ENCODE data around the gene IFNA21.
"Not testable (repeated sequence)": the region's sequence is repeated elsewhere in the genome, so short reads cannot be mapped to it uniquely, and the experiment has no call there.

The IFNA21 gene

DNA sequence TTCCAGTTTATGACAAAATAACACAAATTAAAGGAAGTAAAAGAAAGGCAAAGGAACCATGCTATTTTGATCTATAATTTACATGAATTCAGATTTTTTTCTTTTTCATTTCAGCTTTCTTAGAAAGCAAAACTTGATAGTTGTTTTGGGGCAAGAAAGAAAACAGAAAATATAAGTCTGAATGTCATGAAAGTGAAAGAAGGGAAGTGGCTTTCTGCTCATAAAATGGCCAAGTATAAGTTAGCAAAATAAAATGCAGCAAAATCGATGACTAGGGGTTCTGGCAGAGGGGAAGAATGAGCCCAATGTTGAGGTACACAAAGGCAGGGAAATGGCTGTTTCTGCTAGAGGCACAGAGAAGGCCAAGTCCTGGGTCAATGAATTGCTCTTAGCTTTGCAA is 21.9 kb downstream of the IFNA21 start:
- no peak for DNase-seq

DNA sequence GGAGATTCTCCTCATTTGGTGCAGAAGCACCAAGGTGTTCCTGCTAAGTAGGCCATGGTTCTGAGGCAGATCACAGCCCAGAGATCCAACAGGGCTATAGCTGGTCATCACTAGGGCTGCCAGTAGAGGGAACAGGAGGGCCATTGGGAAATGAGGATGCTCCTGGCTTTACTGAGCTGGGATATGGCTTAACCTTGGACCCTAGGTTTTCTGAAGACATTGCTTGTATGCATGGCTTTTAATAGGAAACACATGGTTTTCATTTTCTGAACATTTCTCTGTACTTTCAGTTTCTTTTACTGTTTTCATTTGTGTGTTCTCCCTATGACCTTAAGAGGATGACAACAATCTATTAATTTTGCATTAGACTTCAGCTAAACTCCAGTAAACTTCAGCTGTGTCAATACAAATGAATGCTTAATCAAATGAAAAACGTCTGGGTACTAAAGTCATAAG is 25.0 kb downstream of the IFNA21 start, which contains the start of gene IFNW1:
Gene IFNW1 (minus strand): TSS at position 406 of the 456 bp plus-strand sequence. CDS start 262 bp downstream, at position 144.
- no peak for DNase-seq

DNA sequence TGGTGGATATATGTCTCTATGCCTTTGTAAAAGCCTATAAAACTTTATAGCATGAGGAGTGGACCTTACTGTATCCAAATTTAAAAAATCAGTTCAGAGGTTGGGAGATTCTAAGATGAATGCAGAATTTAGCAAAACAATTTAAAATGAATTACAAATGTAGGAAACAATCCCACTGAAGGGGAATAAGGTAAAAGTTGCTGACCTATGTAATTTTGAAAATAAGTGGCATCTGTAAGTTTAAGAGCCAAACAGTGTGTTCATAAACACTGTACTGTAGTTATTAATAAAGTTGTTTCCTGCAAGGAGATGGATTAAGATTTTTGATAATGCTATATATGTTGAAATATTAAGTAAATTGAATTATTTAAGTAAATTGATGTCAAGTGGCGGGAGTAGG is 29.4 kb downstream of the IFNA21 start:
- no peak for DNase-seq

DNA sequence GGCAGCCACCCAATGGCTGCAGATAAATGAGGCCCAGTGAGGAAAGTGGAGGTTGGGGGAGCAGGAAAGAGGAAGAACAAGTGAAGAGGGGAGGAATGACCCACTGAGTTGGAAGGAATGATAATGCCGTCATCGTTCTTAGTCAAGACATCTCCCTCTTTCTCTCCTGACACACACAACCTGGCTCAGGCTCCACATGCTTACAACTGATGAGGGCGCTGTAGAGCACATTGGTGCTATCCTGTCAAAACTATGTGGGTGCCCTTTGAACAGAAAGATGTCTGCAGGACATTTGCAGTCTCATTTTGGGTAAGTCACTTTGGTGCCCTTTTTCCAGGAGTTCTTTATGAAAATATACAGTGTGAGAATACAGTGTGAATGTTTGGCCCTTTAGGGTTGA is 30.7 kb downstream of the IFNA21 start:
- no peak for DNase-seq

DNA sequence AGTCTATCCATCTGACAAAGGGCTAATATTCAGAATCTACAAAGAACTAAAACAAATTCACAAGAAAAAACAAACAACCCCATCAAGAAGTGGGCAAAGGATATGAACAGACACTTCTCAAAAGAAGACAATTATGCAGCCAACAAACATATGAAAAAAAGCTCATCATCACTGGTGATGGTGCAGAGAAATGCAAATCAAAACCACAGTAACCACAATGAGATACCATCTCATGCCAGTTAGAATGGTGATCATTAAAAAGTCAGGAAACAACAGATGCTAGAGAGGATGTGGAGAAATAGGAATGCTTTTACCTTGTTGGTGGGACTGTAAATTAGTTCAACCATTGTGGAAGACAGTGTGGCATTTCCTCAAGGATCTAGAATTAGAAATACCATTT is 38.3 kb downstream of the IFNA21 start:
- not testable (repeated sequence) for DNase-seq

DNA sequence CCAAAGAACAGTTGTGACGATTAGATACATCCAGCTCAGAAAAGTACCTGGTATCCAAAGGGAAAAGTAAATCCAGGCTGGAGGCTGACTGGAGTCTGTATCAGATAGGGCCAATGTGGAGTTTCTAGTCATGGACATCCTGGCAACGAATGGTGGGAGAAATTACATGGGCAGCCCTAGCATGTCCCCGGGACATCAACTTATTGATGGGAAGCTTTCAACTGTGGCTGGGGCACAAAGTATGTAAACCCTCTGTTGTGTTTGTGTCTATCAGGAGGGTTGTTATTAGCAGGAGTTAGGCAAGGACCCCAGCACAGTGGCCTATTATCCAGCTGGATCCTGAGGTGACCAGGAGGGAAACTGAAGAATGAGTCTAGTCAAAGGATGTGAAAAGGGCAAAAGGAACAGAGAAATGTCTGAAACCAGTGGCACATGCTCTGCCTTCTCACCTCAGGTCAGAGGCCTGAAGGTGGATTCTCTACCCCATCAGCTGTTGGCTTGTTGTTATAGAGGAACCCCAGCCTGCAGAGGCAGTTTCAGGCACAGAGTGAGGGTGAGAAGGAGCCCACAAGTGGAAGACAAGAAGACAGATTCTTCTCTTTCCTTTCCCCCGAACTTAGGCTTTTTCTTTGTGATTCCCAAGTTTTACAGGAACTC is 44.7 kb downstream of the IFNA21 start:
- no peak for DNase-seq

DNA sequence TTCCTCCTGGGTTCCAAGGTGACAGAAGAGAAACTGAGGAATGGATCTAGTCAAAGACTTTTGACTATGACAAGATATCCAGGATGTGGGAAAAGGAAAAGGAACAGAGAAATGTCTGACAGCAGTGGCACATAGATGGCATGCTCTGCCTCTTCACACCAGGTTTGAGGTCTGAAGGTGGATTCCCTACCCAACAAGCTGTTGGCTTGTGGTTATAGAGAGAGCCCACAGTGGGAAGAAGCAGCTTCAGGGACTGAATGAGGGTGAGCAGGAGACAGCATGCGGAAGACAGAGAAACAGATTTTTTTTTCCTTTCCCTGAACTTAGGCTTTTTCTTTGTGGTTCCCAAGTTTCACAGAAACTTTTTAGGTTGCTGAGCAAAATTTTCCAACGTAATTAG is 45.4 kb downstream of the IFNA21 start:
- no peak for DNase-seq

DNA sequence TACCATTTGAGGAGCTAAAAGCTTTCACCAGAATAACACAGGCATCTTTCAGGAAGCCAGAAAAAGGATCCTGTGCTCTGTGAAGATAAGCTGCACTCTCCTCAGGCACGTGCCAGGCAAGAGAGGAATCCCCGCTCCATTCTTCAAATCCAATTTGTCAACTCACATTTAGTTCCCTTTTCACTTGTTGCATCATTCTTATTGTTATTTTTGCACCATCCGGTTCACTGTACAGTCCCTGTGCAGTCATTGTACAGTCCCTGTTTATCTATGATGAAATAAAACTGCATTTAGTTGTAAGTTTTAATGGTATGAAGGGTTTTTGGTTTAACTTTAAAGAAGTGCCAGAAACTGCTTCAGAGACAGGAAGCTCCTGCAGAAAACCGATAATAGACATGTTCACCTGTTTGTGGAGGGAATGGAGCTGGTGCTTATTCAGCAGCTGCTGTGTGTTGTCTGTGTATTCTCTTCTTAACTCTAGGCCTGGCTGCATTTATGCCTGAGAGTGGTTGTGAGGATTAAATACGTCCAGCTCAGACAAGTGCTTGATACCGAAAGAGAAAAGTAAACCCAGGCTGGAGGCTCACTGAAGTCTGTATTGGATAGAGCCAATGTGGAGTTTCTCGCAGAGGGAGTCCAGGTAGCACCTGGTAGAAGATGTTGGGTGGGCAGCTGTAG is 47.2 kb downstream of the IFNA21 start:
- no peak for DNase-seq

All from hypothalamus (tissue), 51 donors.